ENCODE results near the gene PEMT.

GRCh38 chr17:17481860-17482259, 109.6 kb downstream of the PEMT start:
- TF ChIP-seq CTCF (IDR thresholded peaks at IDR 0.05) (no peak), ZFX (IDR thresholded peaks at IDR 0.05; ENCODE audit: borderline replicate concordance) (no peak)
